H1 (cell line): ENCODE results near the gene NECAB3. TPM values are rescaled to one million over a fixed set of nuclear protein-coding genes. Genes with fewer than 3 reads are reported as not detected.
"Not testable (repeated sequence)": the region's sequence is repeated elsewhere in the genome, so short reads cannot be mapped to it uniquely, and the experiment has no call there.

Experiments
- CTCF ChIA-PET: fragments of 300-600 bp; sonication (Branson Sonifier 250); formaldehyde crosslinking; loops from one replicate; lab custom pipeline; 2021; ENCODE audit not compliant: partially characterized antibody; lab: Charles Lee
- POLR2A ChIA-PET: fragments of 300-600 bp; sonication (Branson Sonifier 250); formaldehyde crosslinking; loops from one replicate; lab custom pipeline; 2021; ENCODE audit warnings: inconsistent platforms; ENCODE audit not compliant: partially characterized antibody; lab: Charles Lee
- DNase-seq, 2 experiments: peaks; one replicate each; pipeline versions ENCODE4 v3.0.0 to v3.0.0-alpha.2; 2010 to 2022; ENCODE audit warnings: low spot score in 2 of 2, low read depth in 1 of 2, mixed read lengths in 1 of 2
- FAIRE-seq: peaks from 2 replicates; lab custom pipeline; 2011; peaks lifted over from hg19 to GRCh38; lab: Jason Lieb, UNC
- H2AFZ ChIP-seq: 2 replicates; pipeline ENCODE4 v1.8.1; 2012; ENCODE audit warnings: low read length, inconsistent platforms
- H2AK5ac ChIP-seq: 2 replicates; pipeline ENCODE4 v1.6.1; 2013; ENCODE audit warnings: low read depth, low read length
- H2BK120ac ChIP-seq: replicated peaks from 2 replicates; pipeline ENCODE3; 2013; ENCODE audit warnings: low read depth, low read length, inconsistent platforms
- H2BK12ac ChIP-seq: 2 replicates; pipeline ENCODE4 v1.6.1; 2013; ENCODE audit warnings: low read depth, low read length
- H2BK15ac ChIP-seq: 2 replicates; pipeline ENCODE4 v1.6.1; 2013; ENCODE audit warnings: low read length
- H2BK20ac ChIP-seq: 2 replicates; pipeline ENCODE4 v1.6.1; 2013; ENCODE audit warnings: low read length
- H2BK5ac ChIP-seq: 2 replicates; pipeline ENCODE4 v1.6.1; 2013; ENCODE audit warnings: low read depth, low read length
- H3K14ac ChIP-seq: 2 replicates; pipeline ENCODE4 v1.6.1; 2013; ENCODE audit warnings: inconsistent platforms; ENCODE audit not compliant: insufficient read length
- H3K18ac ChIP-seq: 2 replicates; pipeline ENCODE4 v1.6.1; 2013; ENCODE audit warnings: low read length; ENCODE audit errors: extremely low read depth
- H3K23ac ChIP-seq: 2 replicates; pipeline ENCODE4 v1.6.1; 2013; ENCODE audit warnings: inconsistent platforms; ENCODE audit not compliant: insufficient read length
- H3K23me2 ChIP-seq: 2 replicates; pipeline ENCODE4 v1.6.1; 2013; ENCODE audit warnings: low read depth, low read length
- H3K27ac ChIP-seq: 2 replicates; pipeline ENCODE4 v1.6.1; 2011; ENCODE audit warnings: low read depth, low read length, inconsistent platforms
- H3K27me3 ChIP-seq, 4 experiments: replicated peaks in 1 of 4; 1 replicate in 1 of 4; 2 replicates in 3 of 4; pipeline versions ENCODE4 v1.6.1 to v1.8.1; 2011 to 2013; ENCODE audit warnings: low read length in 3 of 4, mild to moderate bottlenecking in 3 of 4, inconsistent platforms in 2 of 4, mixed read lengths in 2 of 4, moderate library complexity in 1 of 4; ENCODE audit not compliant: control insufficient read depth in 3 of 4, insufficient read depth in 3 of 4; ENCODE audit errors: extremely low read depth in 1 of 4
- H3K36me3 ChIP-seq, 4 experiments: 2 replicates each; pipeline versions ENCODE4 v1.6.1 to v1.8.1; 2011 to 2013; ENCODE audit warnings: mild to moderate bottlenecking in 4 of 4, low read length in 3 of 4, moderate library complexity in 2 of 4, control low read depth in 1 of 4, inconsistent platforms in 1 of 4; ENCODE audit not compliant: insufficient read depth in 4 of 4, control insufficient read depth in 2 of 4
- H3K4ac ChIP-seq: replicated peaks from 2 replicates; pipeline ENCODE3; 2013; ENCODE audit warnings: low read length, low read depth, mixed read lengths, inconsistent platforms; ENCODE audit not compliant: insufficient read length
- H3K4me1 ChIP-seq, 4 experiments: replicated peaks in 1 of 4; 1 replicate in 1 of 4; 2 replicates in 3 of 4; pipeline versions ENCODE4 v1.6.1 to v1.8.1; 2011 to 2013; ENCODE audit warnings: low read length in 3 of 4, inconsistent platforms in 2 of 4, mixed read lengths in 1 of 4; ENCODE audit not compliant: insufficient read depth in 4 of 4, control insufficient read depth in 3 of 4
- H3K4me2 ChIP-seq, 2 experiments: 2 replicates each; pipeline versions ENCODE4 v1.6.1 to v1.8.1; 2011 to 2013; ENCODE audit warnings: low read depth in 2 of 2, low read length in 2 of 2, control low read depth in 1 of 2, inconsistent platforms in 1 of 2, mild to moderate bottlenecking in 1 of 2; ENCODE audit not compliant: insufficient read depth in 1 of 2
- H3K4me3 ChIP-seq, 4 experiments: fragments of 200-600, 300-600 bp in 1 of 4; sonication (generic), shearing (Covaris generic), sonication (Bioruptor Twin) in 1 of 4; 2 replicates each; pipeline versions ENCODE4 v1.5.1 to v1.8.1; 2011 to 2016; ENCODE audit warnings: low read length in 4 of 4, low read depth in 3 of 4, control low read depth in 2 of 4, inconsistent platforms in 2 of 4, mild to moderate bottlenecking in 2 of 4, mixed read lengths in 1 of 4, moderate library complexity in 1 of 4; ENCODE audit not compliant: insufficient read depth in 2 of 4; ENCODE audit errors: extremely low read depth in 1 of 4
- H3K56ac ChIP-seq: replicated peaks from 2 replicates; pipeline ENCODE3; 2013; ENCODE audit warnings: low read depth, mild to moderate bottlenecking, mixed read lengths, low read length, inconsistent platforms; ENCODE audit not compliant: insufficient read length
- H3K79me1 ChIP-seq: 2 replicates; pipeline ENCODE4 v1.6.1; 2013; ENCODE audit warnings: low read depth, low read length, control low read depth
- H3K79me2 ChIP-seq, 2 experiments: 2 replicates each; pipeline versions ENCODE4 v1.6.1 to v1.8.1; 2012 to 2013; ENCODE audit warnings: low read length in 2 of 2, mild to moderate bottlenecking in 2 of 2, inconsistent platforms in 1 of 2; ENCODE audit not compliant: insufficient read depth in 2 of 2, control insufficient read depth in 1 of 2
- H3K9ac ChIP-seq, 4 experiments: replicated peaks in 1 of 4; 1 replicate in 1 of 4; 2 replicates in 3 of 4; pipeline versions ENCODE4 v1.6.1 to v1.8.1; 2011 to 2013; ENCODE audit warnings: low read depth in 3 of 4, low read length in 3 of 4, control low read depth in 2 of 4, mild to moderate bottlenecking in 2 of 4, moderate library complexity in 2 of 4, inconsistent platforms in 1 of 4; ENCODE audit errors: extremely low read depth in 1 of 4
- H3K9me3 ChIP-seq, 2 experiments: 2 replicates each; pipeline versions ENCODE4 v1.6.1 to v1.8.1; 2012 to 2013; ENCODE audit warnings: mild to moderate bottlenecking in 2 of 2, moderate library complexity in 2 of 2, control low read depth in 1 of 2, inconsistent platforms in 1 of 2, low read depth in 1 of 2, low read length in 1 of 2, mixed read lengths in 1 of 2; ENCODE audit not compliant: insufficient read depth in 2 of 2
- H4K20me1 ChIP-seq, 2 experiments: replicated peaks in 1 of 2; 2 replicates each; pipeline versions ENCODE3 to v1.8.1; 2011 to 2013; ENCODE audit warnings: inconsistent platforms in 2 of 2, low read length in 2 of 2, mild to moderate bottlenecking in 1 of 2; ENCODE audit not compliant: insufficient read depth in 2 of 2, control insufficient read depth in 1 of 2
- H4K5ac ChIP-seq: 2 replicates; pipeline ENCODE4 v1.6.1; 2013; ENCODE audit warnings: low read length, low read depth, mixed read lengths, inconsistent platforms; ENCODE audit not compliant: insufficient read length
- H4K8ac ChIP-seq: 2 replicates; pipeline ENCODE4 v1.8.0; 2013; ENCODE audit warnings: mild to moderate bottlenecking, moderate library complexity, low read length, inconsistent platforms; ENCODE audit not compliant: insufficient read depth; ENCODE audit errors: extremely low read depth
- H4K91ac ChIP-seq: replicated peaks from 2 replicates; pipeline ENCODE3; 2013; ENCODE audit warnings: low read length, mixed read lengths, inconsistent platforms; ENCODE audit not compliant: insufficient read length
- WGBS, 2 experiments: shearing (Covaris generic) in 1 of 2; methylation state at CpG; one replicate each; pipeline versions ENCODE4 v1.1.6 to v1.1.7; 2013 to 2015; ENCODE audit warnings: low lambda C conversion rate in 2 of 2, mixed read lengths in 2 of 2, inconsistent platforms in 1 of 2, low coverage in 1 of 2, missing lambda C conversion rate in 1 of 2; ENCODE audit not compliant: insufficient replicate concordance in 2 of 2, insufficient coverage in 1 of 2, insufficient read length in 1 of 2; ENCODE audit errors: extremely low coverage in 1 of 2, missing lambda C conversion rate in 1 of 2; 5-methylcytosine and 5-hydroxymethylcytosine counted together
- polyA plus RNA-seq, 7 experiments: library from polyadenylated mRNA; depleted of rRNA in 3 of 7; stranded (reverse) in 5 of 7; unstranded in 2 of 7; fragments of >200 nt in 5 of 7; fragments of 200-250 nt in 2 of 7; gene quantifications; 1 replicate in 5 of 7; 2 replicates in 1 of 7; 4 replicates in 1 of 7; pipeline versions ENCODE4 v1.2.1 to v1.2.3, GENCODE V29; 2011 to 2013; ENCODE audit warnings: missing spikeins in 2 of 7, mixed read lengths in 2 of 7
- total RNA-seq: library from RNA; stranded (reverse); fragmentation: NEBNext Ultra II Directional; extraction: Animal tissue kit (Norgen Biotek cat#: 25700); gene quantifications from 2 replicates; pipeline ENCODE4 v1.2.1, GENCODE V29; 2021

Gene NECAB3
- total and polyA plus RNA-seq, 2 of the 8 experiments (the other 6 are each of a cell fraction or from before 2014, with no cell fraction given): 20.5 to 46.2 TPM

GRCh38 chr20:33631910-33632309 lies 42.3 kb downstream of the NECAB3 start:
- H2BK5ac ChIP-seq, H3K23ac ChIP-seq, DNase-seq, H3K27me3 ChIP-seq, H3K4ac ChIP-seq, H4K20me1 ChIP-seq, H3K4me1 ChIP-seq, H3K9ac ChIP-seq, H2AK5ac ChIP-seq, H3K14ac ChIP-seq, H2BK20ac ChIP-seq, H3K79me1 ChIP-seq, H3K56ac ChIP-seq, FAIRE-seq, H3K23me2 ChIP-seq, H3K18ac ChIP-seq, H3K9me3 ChIP-seq, H3K4me2 ChIP-seq, H2BK12ac ChIP-seq, H2AFZ ChIP-seq, H3K4me3 ChIP-seq, H3K27ac ChIP-seq, H3K79me2 ChIP-seq, H2BK15ac ChIP-seq, H4K8ac ChIP-seq, H4K5ac ChIP-seq, H2BK120ac ChIP-seq, POLR2A ChIA-PET, H4K91ac ChIP-seq: not testable (repeated sequence)
- WGBS, 2 experiments: 88% methylated on average over 4 of the region's 4 CpGs; no CpG with 5 or more reads in 1 of the 2 experiments
- CTCF ChIA-PET: interaction anchor here (1.1 to 1.4 kb wide), 2 partner anchors 8 to 174 kb away, joined by 3 to 5 read pairs; no protein-coding TSS in a partner anchor
- H3K36me3 ChIP-seq: peaks cover 2 to 15% (median 7%) of the 10 kb centered on the region in 4 experiments; a peak in 6 of 8 replicates
